Measurements from ENCODE around the gene PRR3.
"Not testable (repeated sequence)": the region's sequence is repeated elsewhere in the genome, so short reads cannot be mapped to it uniquely, and the experiment has no call there.

PRR3 gene

DNA sequence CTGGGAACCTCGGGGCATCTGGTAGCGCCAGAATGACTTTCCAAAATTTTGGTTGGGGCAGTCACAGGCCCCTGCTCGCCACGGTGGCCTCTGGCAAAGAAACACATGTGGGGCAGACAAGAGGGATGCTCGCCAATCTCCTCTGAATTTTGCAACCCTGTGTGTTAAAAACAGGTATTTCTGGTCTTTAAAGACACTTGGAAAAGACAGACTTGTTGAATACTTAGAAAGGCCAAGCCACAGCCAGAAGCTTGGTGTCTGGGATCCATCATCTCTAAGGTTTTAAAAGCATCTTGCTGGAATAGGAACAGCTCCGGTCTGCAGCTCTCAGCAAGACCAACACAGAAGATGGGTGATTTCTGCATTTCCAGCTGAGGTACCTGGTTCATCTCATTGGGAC lies 36.6 kb upstream of the PRR3 start:
- no peak overlapping the region for H2AFZ ChIP-seq (ENCODE audit: low read length)

DNA sequence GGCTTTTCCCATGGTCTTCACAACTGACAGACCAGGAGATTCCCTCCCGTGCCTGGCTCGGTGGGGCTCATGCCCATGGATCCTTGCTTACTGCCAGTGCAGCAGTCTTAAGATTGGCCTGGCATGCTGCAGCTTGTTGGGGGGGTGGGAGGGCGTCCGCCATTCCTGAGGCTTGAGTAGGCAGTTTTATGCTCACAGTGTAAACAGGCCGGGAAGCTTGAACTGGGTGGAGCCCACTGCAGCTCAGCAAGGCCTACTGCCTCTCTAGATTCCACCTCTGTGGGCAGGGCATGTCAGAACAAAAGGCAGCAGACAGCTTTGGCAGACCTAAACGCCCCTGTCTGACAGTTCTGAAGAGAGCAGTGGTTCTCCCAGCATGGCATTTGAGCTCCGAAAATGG lies 36.0 kb upstream of the PRR3 start:
- peaks cover 18% of the 10 kb centered on the region for H3K4me1 ChIP-seq (ENCODE audit: insufficient read depth, low read length, poor library complexity, severe bottlenecking)
- not testable (repeated sequence) for H3K27me3 ChIP-seq (ENCODE audit: insufficient read depth, low read length, poor library complexity, severe bottlenecking); H3K9me3 ChIP-seq (ENCODE audit: insufficient read depth, low read depth, low read length); H3K4me2 ChIP-seq (ENCODE audit: low read depth, low read length, poor library complexity, severe bottlenecking); H3K4me3 ChIP-seq (ENCODE audit: low read length, poor library complexity, severe bottlenecking); H3K9ac ChIP-seq (ENCODE audit: low read depth, low read length, poor library complexity, severe bottlenecking); H3K9me2 ChIP-seq (replicated peaks; ENCODE audit: low read depth, low read length); H3F3A ChIP-seq (ENCODE audit: low read depth); H4K20me1 ChIP-seq (ENCODE audit: insufficient read depth, low read length, poor library complexity, severe bottlenecking); H2AFZ ChIP-seq (ENCODE audit: low read length); H3K79me2 ChIP-seq (ENCODE audit: insufficient read depth, low read length); H3K36me3 ChIP-seq (ENCODE audit: insufficient read depth, low read length)

More for the DNA sequence above, 36.6 kb upstream of the PRR3 start:
- no peaks in the 10 kb centered on the region for H3K27me3 ChIP-seq (ENCODE audit: insufficient read depth, low read length, poor library complexity, severe bottlenecking)
- H3K79me2 ChIP-seq (ENCODE audit: insufficient read depth, low read length) = no peaks in the 10 kb centered on the region
- no peaks in the 10 kb centered on the region for H4K20me1 ChIP-seq (ENCODE audit: insufficient read depth, low read length, poor library complexity, severe bottlenecking)
- H3F3A ChIP-seq (ENCODE audit: low read depth) = peaks cover 6% of the 10 kb centered on the region
- H3K9me2 ChIP-seq (replicated peaks; ENCODE audit: low read depth, low read length) = no peaks in the 10 kb centered on the region
- no peak overlapping the region for H3K4me3 ChIP-seq (ENCODE audit: low read length, poor library complexity, severe bottlenecking)
- H3K36me3 ChIP-seq (ENCODE audit: insufficient read depth, low read length) = no peaks in the 10 kb centered on the region
- TF ChIP-seq EZH2phosphoT487 (IDR thresholded peaks at IDR 0.05; ENCODE audit: borderline replicate concordance) = no peak
- TF ChIP-seq, protein P1, sequence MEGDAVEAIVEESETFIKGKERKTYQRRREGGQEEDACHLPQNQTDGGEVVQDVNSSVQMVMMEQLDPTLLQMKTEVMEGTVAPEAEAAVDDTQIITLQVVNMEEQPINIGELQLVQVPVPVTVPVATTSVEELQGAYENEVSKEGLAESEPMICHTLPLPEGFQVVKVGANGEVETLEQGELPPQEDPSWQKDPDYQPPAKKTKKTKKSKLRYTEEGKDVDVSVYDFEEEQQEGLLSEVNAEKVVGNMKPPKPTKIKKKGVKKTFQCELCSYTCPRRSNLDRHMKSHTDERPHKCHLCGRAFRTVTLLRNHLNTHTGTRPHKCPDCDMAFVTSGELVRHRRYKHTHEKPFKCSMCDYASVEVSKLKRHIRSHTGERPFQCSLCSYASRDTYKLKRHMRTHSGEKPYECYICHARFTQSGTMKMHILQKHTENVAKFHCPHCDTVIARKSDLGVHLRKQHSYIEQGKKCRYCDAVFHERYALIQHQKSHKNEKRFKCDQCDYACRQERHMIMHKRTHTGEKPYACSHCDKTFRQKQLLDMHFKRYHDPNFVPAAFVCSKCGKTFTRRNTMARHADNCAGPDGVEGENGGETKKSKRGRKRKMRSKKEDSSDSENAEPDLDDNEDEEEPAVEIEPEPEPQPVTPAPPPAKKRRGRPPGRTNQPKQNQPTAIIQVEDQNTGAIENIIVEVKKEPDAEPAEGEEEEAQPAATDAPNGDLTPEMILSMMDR (conservative IDR thresholded peaks at IDR 0.05; ENCODE audit: low read length) = no peak
- H3K9me3 ChIP-seq (ENCODE audit: insufficient read depth, low read depth, low read length) = no peaks in the 10 kb centered on the region
- H3K4me2 ChIP-seq (ENCODE audit: low read depth, low read length, poor library complexity, severe bottlenecking) = no peak overlapping the region
- H3K9ac ChIP-seq (ENCODE audit: low read depth, low read length, poor library complexity, severe bottlenecking) = no peak overlapping the region
- H3K4me1 ChIP-seq (ENCODE audit: insufficient read depth, low read length, poor library complexity, severe bottlenecking) = peaks cover 18% of the 10 kb centered on the region

DNA sequence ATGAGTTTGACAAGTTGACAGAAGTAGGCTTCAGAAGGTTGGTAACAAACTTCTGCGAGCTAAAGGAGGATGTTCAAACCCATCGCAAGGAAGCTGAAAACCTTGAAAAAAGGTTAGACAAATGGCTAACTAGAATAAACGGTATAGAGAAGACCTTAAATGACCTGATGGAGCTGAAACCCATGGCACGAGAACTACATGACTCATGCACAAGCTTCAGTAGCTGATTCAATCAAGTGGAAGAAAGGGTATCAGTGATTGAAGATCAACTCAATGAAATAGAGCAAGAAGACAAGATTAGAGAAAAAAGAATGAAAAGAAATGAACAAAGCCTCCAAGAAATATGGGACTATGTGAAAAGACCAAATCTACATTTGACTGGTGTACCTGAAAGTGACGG lies 35.1 kb upstream of the PRR3 start:
- not testable (repeated sequence) for H3K9me2 ChIP-seq (replicated peaks; ENCODE audit: low read depth, low read length); H3K9me3 ChIP-seq (ENCODE audit: insufficient read depth, low read depth, low read length); H3K4me2 ChIP-seq (ENCODE audit: low read depth, low read length, poor library complexity, severe bottlenecking); H2AFZ ChIP-seq (ENCODE audit: low read length); H3K4me3 ChIP-seq (ENCODE audit: low read length, poor library complexity, severe bottlenecking); H3K9ac ChIP-seq (ENCODE audit: low read depth, low read length, poor library complexity, severe bottlenecking); H3K79me2 ChIP-seq (ENCODE audit: insufficient read depth, low read length); H3F3A ChIP-seq (ENCODE audit: low read depth); H3K27me3 ChIP-seq (ENCODE audit: insufficient read depth, low read length, poor library complexity, severe bottlenecking); H3K36me3 ChIP-seq (ENCODE audit: insufficient read depth, low read length); H4K20me1 ChIP-seq (ENCODE audit: insufficient read depth, low read length, poor library complexity, severe bottlenecking)
- peaks cover 14% of the 10 kb centered on the region for H3K4me1 ChIP-seq (ENCODE audit: insufficient read depth, low read length, poor library complexity, severe bottlenecking)

DNA sequence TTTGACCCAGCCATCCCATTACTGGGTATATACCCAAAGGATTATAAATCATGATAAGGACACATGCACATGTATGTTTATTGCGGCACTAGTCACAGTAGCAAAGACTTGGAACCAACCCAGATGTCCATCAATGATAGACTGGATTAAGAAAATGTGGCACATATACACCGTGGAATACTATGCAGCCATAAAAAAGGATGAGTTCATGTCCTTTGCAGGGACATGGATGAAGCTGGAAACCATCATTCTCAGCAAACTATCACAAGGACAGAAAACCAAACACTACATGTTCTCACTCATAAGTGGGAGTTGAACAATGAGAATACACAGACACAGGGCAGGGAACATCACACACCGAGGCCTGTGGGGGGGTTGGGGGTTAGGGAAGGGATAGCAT lies 30.7 kb upstream of the PRR3 start:
- not testable (repeated sequence) for H3K4me1 ChIP-seq (ENCODE audit: insufficient read depth, low read length, poor library complexity, severe bottlenecking); H4K20me1 ChIP-seq (ENCODE audit: insufficient read depth, low read length, poor library complexity, severe bottlenecking); H3K9me2 ChIP-seq (replicated peaks; ENCODE audit: low read depth, low read length); H2AFZ ChIP-seq (ENCODE audit: low read length); H3F3A ChIP-seq (ENCODE audit: low read depth); H3K9ac ChIP-seq (ENCODE audit: low read depth, low read length, poor library complexity, severe bottlenecking); H3K4me3 ChIP-seq (ENCODE audit: low read length, poor library complexity, severe bottlenecking); H3K27me3 ChIP-seq (ENCODE audit: insufficient read depth, low read length, poor library complexity, severe bottlenecking); H3K9me3 ChIP-seq (ENCODE audit: insufficient read depth, low read depth, low read length); H3K36me3 ChIP-seq (ENCODE audit: insufficient read depth, low read length); H3K79me2 ChIP-seq (ENCODE audit: insufficient read depth, low read length); H3K4me2 ChIP-seq (ENCODE audit: low read depth, low read length, poor library complexity, severe bottlenecking)

DNA sequence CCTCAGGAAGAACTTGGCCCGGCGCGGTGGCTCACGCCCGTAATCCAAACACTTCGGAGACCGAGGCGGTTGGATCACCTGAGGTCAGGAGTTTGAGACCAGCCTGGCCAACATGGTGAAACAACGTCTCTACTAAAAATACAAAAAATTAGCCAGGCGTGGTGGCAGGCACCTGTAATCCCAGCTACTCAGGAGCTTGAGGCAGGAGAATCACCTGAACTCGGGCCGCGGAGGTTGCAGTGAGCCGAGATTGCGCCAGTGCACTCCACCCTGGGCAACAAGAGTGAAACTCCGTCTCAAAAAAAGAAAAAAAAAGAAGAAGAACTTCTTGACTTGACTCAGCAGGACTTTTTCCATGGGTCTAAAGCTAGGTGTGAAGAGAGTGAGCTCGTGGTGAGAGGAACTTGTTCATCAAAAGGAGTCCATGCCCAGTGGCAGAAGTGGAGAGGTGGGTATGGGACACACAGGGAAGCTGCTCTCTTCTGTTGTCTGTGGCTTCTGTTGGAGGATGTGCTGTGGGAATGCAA lies 27.7 kb upstream of the PRR3 start:
- H3K36me3 ChIP-seq (ENCODE audit: insufficient read depth, low read length); H3K9me2 ChIP-seq (replicated peaks; ENCODE audit: low read depth, low read length); H3K4me1 ChIP-seq (ENCODE audit: insufficient read depth, low read length, poor library complexity, severe bottlenecking); H3K4me3 ChIP-seq (ENCODE audit: low read length, poor library complexity, severe bottlenecking); H3K4me2 ChIP-seq (ENCODE audit: low read depth, low read length, poor library complexity, severe bottlenecking); H3K9me3 ChIP-seq (ENCODE audit: insufficient read depth, low read depth, low read length); H4K20me1 ChIP-seq (ENCODE audit: insufficient read depth, low read length, poor library complexity, severe bottlenecking); H3F3A ChIP-seq (ENCODE audit: low read depth); H3K27me3 ChIP-seq (ENCODE audit: insufficient read depth, low read length, poor library complexity, severe bottlenecking); H3K79me2 ChIP-seq (ENCODE audit: insufficient read depth, low read length); H3K9ac ChIP-seq (ENCODE audit: low read depth, low read length, poor library complexity, severe bottlenecking); H2AFZ ChIP-seq (ENCODE audit: low read length): not testable (repeated sequence)
